Measurements from ENCODE around the gene TMEM240. TPM values are rescaled to one million over a fixed set of nuclear protein-coding genes. Genes with fewer than 3 reads are reported as not detected.

Gene TMEM240
- total and polyA plus RNA-seq, 2 experiments from 2014 or later, result 1.8 to 5.1 TPM

DNA sequence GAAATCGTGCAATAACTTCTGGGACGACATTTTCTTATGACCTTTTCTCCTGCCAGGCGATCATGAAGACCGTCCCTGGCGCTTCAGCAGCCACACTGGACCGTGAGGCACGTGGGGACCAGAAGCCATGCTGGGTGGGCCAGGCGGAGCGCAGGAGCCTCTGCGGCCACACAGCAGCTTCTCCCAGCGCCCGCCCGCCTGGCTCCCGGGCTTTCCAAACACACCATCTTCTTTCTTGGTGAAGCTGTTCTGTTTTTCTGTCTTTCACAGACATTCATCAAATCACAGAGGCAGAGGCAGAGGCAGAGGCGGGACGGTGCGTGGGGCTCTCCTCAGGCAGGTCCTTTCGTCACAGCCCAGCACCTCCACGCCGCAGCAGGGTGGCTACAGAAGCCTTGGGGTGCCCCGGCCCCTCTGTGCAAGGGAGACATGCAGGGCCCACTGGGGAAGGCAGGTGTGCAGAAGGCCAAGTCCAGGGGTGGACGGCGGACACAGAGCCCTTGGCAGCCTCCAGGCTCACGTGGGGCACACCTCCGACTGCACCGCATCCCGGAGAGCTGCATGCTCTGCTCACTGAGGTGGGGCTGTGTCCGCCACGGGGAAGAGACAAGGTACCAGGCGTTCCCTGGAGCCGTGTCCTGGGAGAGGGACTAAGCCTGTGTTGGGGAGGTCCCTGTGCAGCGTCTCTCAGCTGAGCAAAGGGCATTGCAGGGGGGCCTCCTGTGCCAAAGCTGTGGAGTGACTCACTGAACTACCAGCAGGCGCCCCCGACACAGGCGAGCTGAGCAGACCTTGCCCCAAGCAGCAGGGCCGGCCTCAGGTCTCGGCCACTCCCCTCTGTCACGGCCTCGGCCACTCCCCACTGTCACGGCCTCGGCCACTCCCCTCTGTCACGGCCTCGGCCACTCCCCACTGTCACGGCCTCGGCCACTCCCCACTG lies 2.6 kb upstream of the TMEM240 start:
- ATAC-seq, result no peak
- H3K27me3 Mint-ChIP-seq (ENCODE audit: insufficient read depth, low read depth, poor library complexity), result peaks cover 15% of the 10 kb centered on the region
- no peak overlapping the region for H3K4me2 ChIP-seq

More for the DNA sequence above, 2.6 kb upstream of the TMEM240 start:
- no peaks in the 10 kb centered on the region; the same call in 2 of the 3 replicates for H3K9me3 Mint-ChIP-seq
- peaks cover 35% of the 10 kb centered on the region for H3K36me3 Mint-ChIP-seq (ENCODE audit: low read depth)
- H3K4me3 Mint-ChIP-seq, result no peak overlapping the region
- H3K27ac Mint-ChIP-seq, result no peak overlapping the region
- Histone ChIP-seq H3K27ac (ENCODE audit: low read depth) (no peak overlapping the region), H3K36me3 (ENCODE audit: insufficient read depth) (no peaks in the 10 kb centered on the region), H3K4me3 (no peak overlapping the region), H3K27me3 (ENCODE audit: insufficient read depth) (no peaks in the 10 kb centered on the region), H3K9me2 (ENCODE audit: insufficient read depth) (no peaks in the 10 kb centered on the region), H2AFZ (no peak overlapping the region), H3K4me1 (ENCODE audit: insufficient read depth) (no peaks in the 10 kb centered on the region; the same call in 1 of the 2 replicates), H3K79me2 (replicated peaks; ENCODE audit: insufficient read depth) (no peaks in the 10 kb centered on the region), H4K20me1 (replicated peaks; ENCODE audit: insufficient read depth) (peaks cover 4% of the 10 kb centered on the region; the same call in 1 of the 2 replicates), H3F3A (replicated peaks; ENCODE audit: low read depth) (peaks cover 24% of the 10 kb centered on the region)
- no peak for DNase-seq (ENCODE audit: low spot score)
- H3K4me1 Mint-ChIP-seq, result peaks cover 8% of the 10 kb centered on the region
- TF ChIP-seq JUNB (IDR thresholded peaks at IDR 0.05; ENCODE audit: unreplicated experiment) (no peak), ZNF114 (CRISPR knock-in tag; IDR thresholded peaks at IDR 0.05) (no peak), POLR2AphosphoS5 (IDR thresholded peaks at IDR 0.05; ENCODE audit: low read depth) (no peak), ZNF462 (CRISPR knock-in tag; IDR thresholded peaks at IDR 0.05) (no peak), STAT1 (IDR thresholded peaks at IDR 0.05; ENCODE audit: unreplicated experiment) (no peak), NANOG (IDR thresholded peaks at IDR 0.05; ENCODE audit: borderline replicate concordance) (no peak), EZH2 (IDR thresholded peaks at IDR 0.05; ENCODE audit: low read depth, unreplicated experiment) (no peak), REST (IDR thresholded peaks at IDR 0.05; ENCODE audit: unreplicated experiment) (no peak), ZNF331 (CRISPR knock-in tag; IDR thresholded peaks at IDR 0.05; ENCODE audit: low read depth) (no peak), CREB1 (CRISPR knock-in tag; IDR thresholded peaks at IDR 0.05; ENCODE audit: low read depth) (no peak), EZH2phosphoT487 (IDR thresholded peaks at IDR 0.05; ENCODE audit: unreplicated experiment) (no peak)
- TF ChIP-seq, protein P1, sequence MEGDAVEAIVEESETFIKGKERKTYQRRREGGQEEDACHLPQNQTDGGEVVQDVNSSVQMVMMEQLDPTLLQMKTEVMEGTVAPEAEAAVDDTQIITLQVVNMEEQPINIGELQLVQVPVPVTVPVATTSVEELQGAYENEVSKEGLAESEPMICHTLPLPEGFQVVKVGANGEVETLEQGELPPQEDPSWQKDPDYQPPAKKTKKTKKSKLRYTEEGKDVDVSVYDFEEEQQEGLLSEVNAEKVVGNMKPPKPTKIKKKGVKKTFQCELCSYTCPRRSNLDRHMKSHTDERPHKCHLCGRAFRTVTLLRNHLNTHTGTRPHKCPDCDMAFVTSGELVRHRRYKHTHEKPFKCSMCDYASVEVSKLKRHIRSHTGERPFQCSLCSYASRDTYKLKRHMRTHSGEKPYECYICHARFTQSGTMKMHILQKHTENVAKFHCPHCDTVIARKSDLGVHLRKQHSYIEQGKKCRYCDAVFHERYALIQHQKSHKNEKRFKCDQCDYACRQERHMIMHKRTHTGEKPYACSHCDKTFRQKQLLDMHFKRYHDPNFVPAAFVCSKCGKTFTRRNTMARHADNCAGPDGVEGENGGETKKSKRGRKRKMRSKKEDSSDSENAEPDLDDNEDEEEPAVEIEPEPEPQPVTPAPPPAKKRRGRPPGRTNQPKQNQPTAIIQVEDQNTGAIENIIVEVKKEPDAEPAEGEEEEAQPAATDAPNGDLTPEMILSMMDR (conservative IDR thresholded peaks at IDR 0.05; ENCODE audit: low read depth in 2 of 2), result no peak
- TF ChIP-seq, protein P2, sequence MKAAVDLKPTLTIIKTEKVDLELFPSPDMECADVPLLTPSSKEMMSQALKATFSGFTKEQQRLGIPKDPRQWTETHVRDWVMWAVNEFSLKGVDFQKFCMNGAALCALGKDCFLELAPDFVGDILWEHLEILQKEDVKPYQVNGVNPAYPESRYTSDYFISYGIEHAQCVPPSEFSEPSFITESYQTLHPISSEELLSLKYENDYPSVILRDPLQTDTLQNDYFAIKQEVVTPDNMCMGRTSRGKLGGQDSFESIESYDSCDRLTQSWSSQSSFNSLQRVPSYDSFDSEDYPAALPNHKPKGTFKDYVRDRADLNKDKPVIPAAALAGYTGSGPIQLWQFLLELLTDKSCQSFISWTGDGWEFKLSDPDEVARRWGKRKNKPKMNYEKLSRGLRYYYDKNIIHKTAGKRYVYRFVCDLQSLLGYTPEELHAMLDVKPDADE (IDR thresholded peaks at IDR 0.05), result no peak
